Amniotic epithelial cell (primary cell): ENCODE data around the gene LMBR1L.
"Not testable (repeated sequence)": the region's sequence is repeated elsewhere in the genome, so short reads cannot be mapped to it uniquely, and the experiment has no call there.

Experiments used
- DNase-seq: peaks from one replicate; pipeline ENCODE4 v3.0.0-alpha.2; 2010; ENCODE audit warnings: low read depth

LMBR1L gene

GRCh38 chr12:49110464-49111155 lies at the start of gene LMBR1L:
Gene LMBR1L, minus strand, starts transcription at chr12:49110847. Its CDS starts 292 bp downstream, at chr12:49110555.
- peak; percentile 97 for DNase-seq

GRCh38 chr12:49160399-49160798 lies 49.8 kb upstream of the LMBR1L start:
- no peak for DNase-seq

GRCh38 chr12:49154221-49154620 lies 43.6 kb upstream of the LMBR1L start:
- no peak for DNase-seq

- DNase-seq: no peak
Observed at GRCh38 chr12:49147384-49147783, 36.7 kb upstream of the LMBR1L start.

- DNase-seq: no peak
Observed at GRCh38 chr12:49146406-49146805, 35.8 kb upstream of the LMBR1L start.

- DNase-seq: no peak
Observed at GRCh38 chr12:49144384-49144783, 33.7 kb upstream of the LMBR1L start.

GRCh38 chr12:49138999-49139398 lies 28.4 kb upstream of the LMBR1L start:
- DNase-seq: no peak

- no peak for DNase-seq
Observed at GRCh38 chr12:49138587-49138986, 27.9 kb upstream of the LMBR1L start.

GRCh38 chr12:49137476-49137875 lies 26.8 kb upstream of the LMBR1L start:
- no peak for DNase-seq

- not testable (repeated sequence) for DNase-seq
Observed at GRCh38 chr12:49136997-49137396, 26.4 kb upstream of the LMBR1L start.

GRCh38 chr12:49133590-49133989 lies 22.9 kb upstream of the LMBR1L start:
- no peak for DNase-seq

- peak; percentile 22 for DNase-seq
Observed at GRCh38 chr12:49133014-49133413, 22.4 kb upstream of the LMBR1L start.

- peak; percentile 83 for DNase-seq
Observed at GRCh38 chr12:49131894-49132461, 21.3 kb upstream of the LMBR1L start.

- peak; percentile 73 for DNase-seq
Observed at GRCh38 chr12:49131051-49131893, 20.6 kb upstream of the LMBR1L start, which contains the start of gene TUBA1B. Gene TUBA1B, minus strand, starts transcription at chr12:49131395. Its CDS starts 95 bp downstream, at chr12:49131300.

GRCh38 chr12:49130151-49131050 lies 19.8 kb upstream of the LMBR1L start:
- DNase-seq: peak; percentile 91

GRCh38 chr12:49129332-49130150 lies 18.9 kb upstream of the LMBR1L start:
- no peak for DNase-seq

- DNase-seq: not testable (repeated sequence)
Observed at GRCh38 chr12:49127971-49128370, 17.3 kb upstream of the LMBR1L start.

- DNase-seq: no peak
Observed at GRCh38 chr12:49126852-49127763, 16.5 kb upstream of the LMBR1L start.

GRCh38 chr12:49121047-49121696 lies 10.5 kb upstream of the LMBR1L start:
- DNase-seq: peak; percentile 69
